Osteoblast (primary cell): ENCODE measurements around the gene SPATA9. TPM values are rescaled to one million over a fixed set of nuclear protein-coding genes. Genes with fewer than 3 reads are reported as not detected.
A peak's percentile ranks its signal among the peaks of the same experiment; 100 is the strongest.
"Not testable (repeated sequence)": the region's sequence is repeated elsewhere in the genome, so short reads cannot be mapped to it uniquely, and the experiment has no call there.

Experiments used
- DNase-seq: peaks from one replicate; pipeline ENCODE4 v3.0.0; 2011; ENCODE audit warnings: low spot score, mixed read lengths; ENCODE audit not compliant: insufficient read length; ENCODE audit errors: missing footprints
- H2AFZ ChIP-seq: 2 replicates; pipeline ENCODE4 v1.6.0; 2011; ENCODE audit warnings: mild to moderate bottlenecking, low read length
- H3K27ac ChIP-seq: 2 replicates; pipeline ENCODE4 v1.5.1; 2011; ENCODE audit warnings: mild to moderate bottlenecking, low read depth, low read length, moderate library complexity
- H3K27me3 ChIP-seq: 2 replicates; pipeline ENCODE4 v1.6.0; 2012; ENCODE audit warnings: mild to moderate bottlenecking, control low read depth, inconsistent platforms, low read length, moderate library complexity; ENCODE audit not compliant: insufficient read depth
- H3K36me3 ChIP-seq: 2 replicates; pipeline ENCODE4 v1.5.1; 2011; ENCODE audit warnings: mild to moderate bottlenecking, low read length, control low read depth, moderate library complexity; ENCODE audit not compliant: insufficient read depth
- H3K4me1 ChIP-seq: 2 replicates; pipeline ENCODE4 v1.5.1; 2011; ENCODE audit warnings: mild to moderate bottlenecking, low read length, control low read depth, moderate library complexity; ENCODE audit not compliant: insufficient read depth
- H3K4me2 ChIP-seq: 2 replicates; pipeline ENCODE4 v1.6.0; 2011; ENCODE audit warnings: mild to moderate bottlenecking, low read length; ENCODE audit not compliant: insufficient read depth
- H3K4me3 ChIP-seq: fragments of 200-600 bp; sonication (generic); 3 replicates; pipeline ENCODE4 v1.5.1; 2012; ENCODE audit warnings: mild to moderate bottlenecking, low read length, inconsistent platforms; ENCODE audit not compliant: insufficient read depth
- H3K79me2 ChIP-seq: 2 replicates; pipeline ENCODE4 v1.6.0; 2012; ENCODE audit warnings: mild to moderate bottlenecking, low read length, control low read depth, inconsistent platforms; ENCODE audit not compliant: insufficient read depth
- H3K9me3 ChIP-seq: 2 replicates; pipeline ENCODE4 v1.5.1; 2011; ENCODE audit warnings: low read depth, low read length, control low read depth
- H4K20me1 ChIP-seq: 2 replicates; pipeline ENCODE4 v1.6.0; 2012; ENCODE audit warnings: mild to moderate bottlenecking, low read length, control low read depth; ENCODE audit not compliant: insufficient read depth
- total RNA-seq: library from RNA; depleted of rRNA; stranded (reverse); fragments of >200 nt; gene quantifications from 2 replicates; pipeline ENCODE4 v1.2.3, GENCODE V29; 2012
- TF ChIP-seq, protein P1 (sequence below): IDR thresholded peaks from 2 replicates; pipeline ENCODE4 v1.5.1; 2011; ENCODE audit warnings: mild to moderate bottlenecking, low read depth, low read length, moderate library complexity; ENCODE audit errors: extremely low read depth

The SPATA9 gene
- total RNA-seq, 1 donor = 0.36 TPM

DNA sequence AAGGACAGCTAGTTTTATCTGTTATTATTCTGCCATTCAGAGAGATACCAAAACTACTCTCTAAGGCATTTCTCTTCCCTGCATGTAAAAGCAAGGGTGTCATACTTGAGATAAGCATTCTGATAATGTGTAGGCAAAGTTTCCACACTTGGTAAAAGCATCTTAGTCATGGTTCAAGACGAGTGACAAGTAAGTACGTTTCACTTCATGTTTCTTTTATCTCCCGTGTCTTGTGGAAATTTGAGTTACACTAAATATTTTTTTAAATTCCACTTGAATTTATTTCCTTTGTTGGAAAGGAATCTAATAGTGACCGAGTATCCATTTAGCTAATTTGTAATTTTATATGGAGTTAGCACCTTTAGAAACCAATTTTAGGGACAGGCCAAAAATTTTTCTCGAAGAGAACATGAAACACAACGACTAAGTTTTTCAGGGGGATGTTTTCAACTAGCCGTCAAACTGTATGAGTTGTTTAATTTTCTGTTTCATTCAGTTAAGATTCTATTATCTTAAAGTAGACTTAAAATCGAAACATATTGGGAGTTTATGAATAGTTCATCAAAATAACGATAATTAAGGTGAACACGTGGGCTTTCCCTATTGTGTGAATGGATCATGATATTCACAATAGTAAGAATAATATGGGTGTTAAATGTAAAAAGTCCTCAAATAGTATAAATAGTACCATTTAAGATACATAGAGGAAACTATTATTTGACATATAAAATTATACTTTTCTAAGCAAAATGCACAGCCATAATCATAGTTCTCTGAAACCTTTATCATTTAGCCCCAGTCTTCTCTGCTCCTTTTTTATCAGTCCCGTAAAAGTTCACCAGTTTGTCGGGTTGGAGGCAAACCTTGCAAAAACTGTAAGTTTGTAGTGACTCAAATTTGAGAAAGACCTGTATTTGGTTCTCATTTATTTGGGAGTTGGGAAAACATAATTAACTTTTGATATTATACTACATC is 34.6 kb downstream of the SPATA9 start:
- H3K4me1 ChIP-seq = peaks cover 10% of the 10 kb centered on the region
- H3K27me3 ChIP-seq = no peaks in the 10 kb centered on the region
- H3K36me3 ChIP-seq = no peaks in the 10 kb centered on the region
- H3K4me3 ChIP-seq = no peak overlapping the region
- TF ChIP-seq, protein P1, sequence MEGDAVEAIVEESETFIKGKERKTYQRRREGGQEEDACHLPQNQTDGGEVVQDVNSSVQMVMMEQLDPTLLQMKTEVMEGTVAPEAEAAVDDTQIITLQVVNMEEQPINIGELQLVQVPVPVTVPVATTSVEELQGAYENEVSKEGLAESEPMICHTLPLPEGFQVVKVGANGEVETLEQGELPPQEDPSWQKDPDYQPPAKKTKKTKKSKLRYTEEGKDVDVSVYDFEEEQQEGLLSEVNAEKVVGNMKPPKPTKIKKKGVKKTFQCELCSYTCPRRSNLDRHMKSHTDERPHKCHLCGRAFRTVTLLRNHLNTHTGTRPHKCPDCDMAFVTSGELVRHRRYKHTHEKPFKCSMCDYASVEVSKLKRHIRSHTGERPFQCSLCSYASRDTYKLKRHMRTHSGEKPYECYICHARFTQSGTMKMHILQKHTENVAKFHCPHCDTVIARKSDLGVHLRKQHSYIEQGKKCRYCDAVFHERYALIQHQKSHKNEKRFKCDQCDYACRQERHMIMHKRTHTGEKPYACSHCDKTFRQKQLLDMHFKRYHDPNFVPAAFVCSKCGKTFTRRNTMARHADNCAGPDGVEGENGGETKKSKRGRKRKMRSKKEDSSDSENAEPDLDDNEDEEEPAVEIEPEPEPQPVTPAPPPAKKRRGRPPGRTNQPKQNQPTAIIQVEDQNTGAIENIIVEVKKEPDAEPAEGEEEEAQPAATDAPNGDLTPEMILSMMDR = no peak
- peak overlapping the region; percentile 8 for H2AFZ ChIP-seq
- H3K79me2 ChIP-seq = no peaks in the 10 kb centered on the region
- no peaks in the 10 kb centered on the region for H3K9me3 ChIP-seq
- no peaks in the 10 kb centered on the region for H4K20me1 ChIP-seq
- peak overlapping the region; percentile 95 for H3K4me2 ChIP-seq
- no peak overlapping the region for H3K27ac ChIP-seq
- no peak for DNase-seq

DNA sequence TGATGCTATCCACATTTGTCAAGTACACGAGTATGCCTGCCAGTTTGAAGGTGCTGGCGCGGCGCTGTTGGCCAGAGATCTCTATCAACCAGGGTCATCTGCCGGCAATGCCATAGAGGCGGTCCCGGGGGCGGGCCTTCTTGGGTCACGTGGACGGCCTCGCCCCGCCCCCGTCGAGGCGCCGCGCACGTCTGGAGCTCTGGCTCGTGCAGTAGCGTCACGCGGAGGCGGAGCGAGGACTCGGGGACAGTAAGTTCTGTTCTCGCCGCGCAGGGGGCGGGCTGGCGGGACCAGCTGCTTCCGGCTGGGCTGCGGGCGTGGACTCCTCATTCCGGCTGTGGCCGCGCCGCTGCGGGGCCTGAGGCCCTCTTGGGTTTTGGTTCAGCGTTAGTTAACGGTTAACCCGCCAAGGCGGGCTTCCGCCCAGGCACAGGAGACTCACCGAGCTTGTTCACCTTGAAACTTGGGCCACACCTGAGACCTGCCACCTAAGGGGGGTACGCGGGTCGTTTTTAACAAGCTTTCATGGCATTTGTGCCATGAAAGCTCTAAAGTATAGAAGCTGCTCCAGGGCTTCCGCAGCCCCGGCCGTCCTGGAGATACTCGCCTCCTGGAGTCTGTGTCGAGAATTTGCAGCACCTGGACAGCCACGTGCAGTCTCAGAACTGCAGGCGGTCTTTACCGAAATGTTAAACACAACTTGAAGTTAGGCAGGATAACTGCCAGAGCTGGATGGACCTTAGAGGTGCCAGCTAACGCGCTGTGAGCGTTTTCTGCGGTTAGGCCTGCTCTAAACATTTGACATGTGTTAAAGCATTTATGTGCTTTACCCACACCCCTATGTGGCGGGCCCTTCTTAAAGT is 36.0 kb downstream of the SPATA9 start, which contains the start of gene RFESD:
RFESD (plus strand) TSS at position 209 of the 863 bp plus-strand sequence. CDS start 5,495 bp downstream, outside the sequence.
- peak within 1 kb of the TSS; percentile 92 for H2AFZ ChIP-seq

DNA sequence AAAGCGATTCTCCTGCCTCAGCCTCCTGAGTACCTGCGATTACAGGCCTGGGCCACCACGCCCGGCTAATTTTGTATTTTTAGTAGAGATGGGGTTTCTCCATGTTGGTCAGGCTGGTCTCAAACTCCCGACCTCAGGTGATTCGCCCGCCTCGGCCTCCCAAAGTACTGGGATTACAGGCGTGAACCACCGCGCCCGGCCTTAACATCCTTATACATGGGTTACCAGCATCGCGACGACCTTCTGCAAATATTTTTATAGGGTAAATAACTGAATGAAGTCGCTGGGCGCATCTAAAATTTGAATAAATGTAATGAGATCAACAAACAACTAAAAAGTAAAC is 36.6 kb downstream of the SPATA9 start:
- H4K20me1 ChIP-seq, H3K27me3 ChIP-seq, H3K27ac ChIP-seq, H3K79me2 ChIP-seq, H3K36me3 ChIP-seq, H3K9me3 ChIP-seq, DNase-seq: not testable (repeated sequence)
- Histone ChIP-seq H3K4me1 (peaks cover 10% of the 10 kb centered on the region), H3K4me2 (peak overlapping the region; percentile 95), H3K4me3 (peak overlapping the region; percentile 79), H2AFZ (peak overlapping the region; percentile 42)

More for the DNA sequence above, 36.0 kb downstream of the SPATA9 start, which contains the start of gene RFESD:
- Histone ChIP-seq H3K27ac (peak within 1 kb of the TSS; percentile 81), H3K36me3 (no peaks in the 10 kb centered on the region), H3K9me3 (no peaks in the 10 kb centered on the region), H3K27me3 (no peaks in the 10 kb centered on the region), H3K4me2 (peak within 1 kb of the TSS; percentile 95), H3K4me1 (peaks cover 10% of the 10 kb centered on the region), H4K20me1 (no peaks in the 10 kb centered on the region), H3K4me3 (peak within 1 kb of the TSS; percentile 79), H3K79me2 (no peaks in the 10 kb centered on the region)
- TF ChIP-seq, protein P1 = peak; percentile 9
- DNase-seq = peak; percentile 93

DNA sequence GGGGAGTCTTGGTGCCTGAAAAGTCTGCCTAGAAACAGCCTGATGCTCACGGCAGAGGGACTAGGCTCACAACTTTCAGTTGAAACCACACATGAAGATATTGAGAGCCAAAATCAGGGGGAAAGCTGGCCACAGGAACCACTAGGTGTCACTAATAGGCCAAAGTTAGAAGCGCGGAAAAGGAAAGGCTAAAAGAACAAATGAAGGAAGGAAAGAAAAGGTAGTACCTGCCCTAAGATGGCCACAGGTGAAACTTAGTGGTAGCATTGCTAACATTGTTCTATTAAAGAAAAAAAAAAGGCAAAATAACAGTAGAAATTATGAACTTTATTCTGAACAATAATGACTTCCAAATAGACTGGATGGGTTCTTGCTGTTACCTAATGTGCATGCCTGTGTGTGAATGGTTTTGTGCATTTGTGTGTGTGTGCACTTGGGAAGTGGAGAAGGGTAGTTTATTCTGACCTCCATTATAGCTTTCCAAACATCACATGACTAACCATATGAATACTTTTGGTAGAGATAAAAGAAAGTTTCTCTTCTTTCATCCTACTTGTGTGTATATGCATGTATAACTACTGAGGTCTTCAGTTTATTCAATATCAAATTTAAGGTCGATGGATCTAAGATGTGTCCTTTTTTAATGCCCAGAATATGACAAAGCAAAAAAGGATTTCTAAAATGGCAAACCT is 38.3 kb downstream of the SPATA9 start:
- Histone ChIP-seq H2AFZ (peak overlapping the region; percentile 88), H3K27me3 (no peaks in the 10 kb centered on the region), H3K4me1 (peaks cover 10% of the 10 kb centered on the region), H3K27ac (peak overlapping the region; percentile 14), H3K4me2 (peak overlapping the region; percentile 43), H3K36me3 (no peaks in the 10 kb centered on the region), H3K4me3 (no peak overlapping the region), H3K79me2 (no peaks in the 10 kb centered on the region), H4K20me1 (no peaks in the 10 kb centered on the region), H3K9me3 (no peaks in the 10 kb centered on the region)
- TF ChIP-seq, protein P1 = peak; percentile 92
- DNase-seq = peak; percentile 83
